ENCODE results near the gene ZFYVE21.
A peak's percentile ranks its signal among the peaks of the same experiment; 100 is the strongest.

The ZFYVE21 gene

DNA sequence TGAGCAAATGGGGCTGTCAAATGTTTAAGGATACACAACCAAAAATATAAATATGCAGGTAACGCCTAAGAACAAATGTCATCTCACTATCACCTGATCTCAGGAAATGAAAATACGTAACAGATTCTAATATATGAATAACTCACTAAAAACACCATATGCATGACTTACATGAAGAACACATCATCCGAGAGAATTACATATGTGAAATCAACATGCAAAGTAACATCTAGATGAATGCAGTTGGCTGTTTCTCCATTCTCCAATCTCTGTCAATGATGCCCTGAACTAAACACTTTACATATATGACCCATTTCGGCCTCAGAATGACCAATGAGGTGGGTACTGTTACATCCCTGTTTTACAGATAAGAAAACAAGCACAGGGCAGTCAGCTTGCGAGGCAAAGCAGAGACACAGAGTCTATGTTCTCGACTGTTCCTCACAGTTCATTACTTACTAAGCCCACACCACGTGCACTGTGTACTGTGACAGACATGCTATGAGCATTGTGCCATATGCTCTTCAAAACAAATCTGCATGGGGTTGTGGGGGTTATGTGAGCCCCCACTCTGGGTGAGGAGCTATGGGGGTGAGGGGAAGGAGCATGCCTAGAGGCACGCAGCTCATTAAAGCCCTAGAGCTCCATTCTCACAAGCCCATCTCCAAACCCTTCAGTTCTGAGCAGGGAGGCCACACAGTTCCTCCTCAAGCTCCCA is 42.6 kb downstream of the ZFYVE21 start:
- in situ Hi-C loops (cut with MboI; ENCODE audit: low sequenced_read_pairs, unreplicated experiment), result no loop called here
- TF ChIP-seq, protein P1, sequence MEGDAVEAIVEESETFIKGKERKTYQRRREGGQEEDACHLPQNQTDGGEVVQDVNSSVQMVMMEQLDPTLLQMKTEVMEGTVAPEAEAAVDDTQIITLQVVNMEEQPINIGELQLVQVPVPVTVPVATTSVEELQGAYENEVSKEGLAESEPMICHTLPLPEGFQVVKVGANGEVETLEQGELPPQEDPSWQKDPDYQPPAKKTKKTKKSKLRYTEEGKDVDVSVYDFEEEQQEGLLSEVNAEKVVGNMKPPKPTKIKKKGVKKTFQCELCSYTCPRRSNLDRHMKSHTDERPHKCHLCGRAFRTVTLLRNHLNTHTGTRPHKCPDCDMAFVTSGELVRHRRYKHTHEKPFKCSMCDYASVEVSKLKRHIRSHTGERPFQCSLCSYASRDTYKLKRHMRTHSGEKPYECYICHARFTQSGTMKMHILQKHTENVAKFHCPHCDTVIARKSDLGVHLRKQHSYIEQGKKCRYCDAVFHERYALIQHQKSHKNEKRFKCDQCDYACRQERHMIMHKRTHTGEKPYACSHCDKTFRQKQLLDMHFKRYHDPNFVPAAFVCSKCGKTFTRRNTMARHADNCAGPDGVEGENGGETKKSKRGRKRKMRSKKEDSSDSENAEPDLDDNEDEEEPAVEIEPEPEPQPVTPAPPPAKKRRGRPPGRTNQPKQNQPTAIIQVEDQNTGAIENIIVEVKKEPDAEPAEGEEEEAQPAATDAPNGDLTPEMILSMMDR (IDR thresholded peaks at IDR 0.05; ENCODE audit: borderline replicate concordance, control extremely low read depth, extremely low read depth, insufficient read depth, missing control alignments), result no peak
- no peak for DNase-seq (ENCODE audit: low spot score)

DNA sequence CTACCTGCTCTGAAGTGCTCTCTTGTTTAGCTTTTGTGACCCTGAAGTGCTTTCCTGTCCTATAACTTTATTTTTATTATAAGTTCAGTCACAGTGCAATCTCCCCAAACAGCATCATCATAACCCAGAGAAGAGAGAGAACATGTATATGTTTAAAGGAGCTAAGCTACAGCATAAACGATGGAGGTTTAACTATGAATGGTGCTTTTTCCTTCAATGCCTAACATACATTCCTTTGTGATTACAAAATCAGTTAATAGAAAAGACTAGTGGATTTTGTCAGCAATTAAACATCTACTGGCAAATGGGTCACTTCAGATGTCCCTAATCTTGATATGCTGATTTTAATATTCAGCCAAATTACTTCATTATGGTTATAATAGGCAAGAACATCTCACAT is 46.4 kb downstream of the ZFYVE21 start:
- TF ChIP-seq, protein P1 (IDR thresholded peaks at IDR 0.05; ENCODE audit: borderline replicate concordance, control extremely low read depth, extremely low read depth, insufficient read depth, missing control alignments), result no peak
- in situ Hi-C loops (cut with MboI; ENCODE audit: low sequenced_read_pairs, unreplicated experiment), result no loop called here
- no peak for DNase-seq (ENCODE audit: low spot score)

DNA sequence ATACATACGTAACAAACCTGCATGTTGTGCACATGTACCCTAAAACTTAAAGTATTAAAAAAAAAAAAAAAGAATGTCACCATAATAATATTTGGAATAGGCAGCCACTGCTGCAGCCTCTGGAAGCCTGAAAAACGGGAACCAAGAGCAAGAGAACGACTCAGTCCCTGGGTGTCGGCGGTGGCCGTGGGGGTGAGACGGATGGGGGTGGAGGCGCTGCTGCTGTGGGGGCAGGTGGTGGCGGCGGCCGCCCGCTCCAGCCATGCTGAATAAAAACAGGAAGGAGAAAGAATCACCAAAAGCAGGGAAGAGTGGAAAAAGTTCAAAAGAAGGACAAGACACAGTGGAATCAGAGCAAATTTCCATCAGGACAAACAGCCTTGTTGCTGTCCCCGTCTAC is 46.9 kb downstream of the ZFYVE21 start:
- in situ Hi-C loops (cut with MboI; ENCODE audit: low sequenced_read_pairs, unreplicated experiment), result no loop called here
- no peak for DNase-seq (ENCODE audit: low spot score)

DNA sequence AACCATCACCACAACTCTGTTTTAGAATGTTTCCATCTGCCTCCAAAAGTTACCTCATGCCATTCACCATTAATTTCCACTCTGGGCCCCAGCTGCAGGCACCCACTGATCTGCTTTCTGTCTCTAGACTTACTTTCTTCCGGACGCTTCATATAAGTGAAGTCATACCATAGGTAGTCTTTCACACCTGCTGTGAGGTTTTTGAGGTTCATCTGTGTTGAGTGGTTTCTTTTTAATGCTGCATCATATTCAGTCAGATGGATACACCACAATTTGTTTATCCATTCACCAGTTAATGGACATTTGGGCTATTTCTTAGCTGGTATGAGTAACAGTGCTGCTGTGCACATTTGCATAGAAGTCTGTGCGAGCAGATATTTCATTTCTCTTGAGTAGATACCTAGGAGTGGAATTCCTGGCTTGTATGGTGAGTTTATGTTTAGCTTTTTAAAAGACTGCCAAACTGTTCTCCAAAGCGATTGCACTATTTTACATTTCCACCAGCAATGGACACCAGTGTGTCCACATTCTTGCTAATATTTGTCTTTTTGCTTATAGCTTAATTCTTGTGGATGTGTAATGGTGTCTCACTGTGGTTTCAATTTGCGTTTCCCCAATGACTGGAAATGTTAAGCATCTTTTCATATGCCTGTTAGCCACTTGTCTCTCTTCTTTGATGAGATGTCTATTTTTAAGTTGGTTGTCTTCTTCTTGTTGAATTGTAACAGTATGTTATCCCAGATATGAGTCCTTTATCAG is 48.3 kb downstream of the ZFYVE21 start:
- DNase-seq (ENCODE audit: low spot score), result peak; percentile 53
- in situ Hi-C loops (cut with MboI; ENCODE audit: low sequenced_read_pairs, unreplicated experiment), result no loop called here
- TF ChIP-seq, protein P1 (IDR thresholded peaks at IDR 0.05; ENCODE audit: borderline replicate concordance, control extremely low read depth, extremely low read depth, insufficient read depth, missing control alignments), result no peak

More for the DNA sequence above, 46.9 kb downstream of the ZFYVE21 start:
- TF ChIP-seq, protein P1 (IDR thresholded peaks at IDR 0.05; ENCODE audit: borderline replicate concordance, control extremely low read depth, extremely low read depth, insufficient read depth, missing control alignments), result no peak

DNA sequence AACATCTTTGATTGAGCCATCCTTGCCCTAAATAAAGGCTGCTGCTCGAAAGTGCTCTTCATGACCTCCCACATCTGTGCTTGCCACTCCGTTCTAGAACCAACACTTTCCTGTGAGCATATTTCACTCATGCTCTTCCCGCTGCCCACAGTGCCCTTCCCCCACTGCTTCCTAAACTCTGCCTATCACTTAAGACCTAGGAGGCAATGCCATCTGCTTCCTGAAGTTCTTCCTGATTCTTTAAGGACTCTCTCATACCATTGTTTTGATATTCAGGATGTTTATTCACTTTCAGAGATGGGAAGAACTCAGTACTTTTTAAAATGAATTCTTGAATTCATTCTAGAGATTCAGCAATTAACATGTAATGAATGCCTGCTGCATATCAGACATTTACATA is 49.9 kb downstream of the ZFYVE21 start:
- TF ChIP-seq, protein P1 (IDR thresholded peaks at IDR 0.05; ENCODE audit: borderline replicate concordance, control extremely low read depth, extremely low read depth, insufficient read depth, missing control alignments), result no peak
- no peak for DNase-seq (ENCODE audit: low spot score)
- in situ Hi-C loops (cut with MboI; ENCODE audit: low sequenced_read_pairs, unreplicated experiment), result no loop called here

DNA sequence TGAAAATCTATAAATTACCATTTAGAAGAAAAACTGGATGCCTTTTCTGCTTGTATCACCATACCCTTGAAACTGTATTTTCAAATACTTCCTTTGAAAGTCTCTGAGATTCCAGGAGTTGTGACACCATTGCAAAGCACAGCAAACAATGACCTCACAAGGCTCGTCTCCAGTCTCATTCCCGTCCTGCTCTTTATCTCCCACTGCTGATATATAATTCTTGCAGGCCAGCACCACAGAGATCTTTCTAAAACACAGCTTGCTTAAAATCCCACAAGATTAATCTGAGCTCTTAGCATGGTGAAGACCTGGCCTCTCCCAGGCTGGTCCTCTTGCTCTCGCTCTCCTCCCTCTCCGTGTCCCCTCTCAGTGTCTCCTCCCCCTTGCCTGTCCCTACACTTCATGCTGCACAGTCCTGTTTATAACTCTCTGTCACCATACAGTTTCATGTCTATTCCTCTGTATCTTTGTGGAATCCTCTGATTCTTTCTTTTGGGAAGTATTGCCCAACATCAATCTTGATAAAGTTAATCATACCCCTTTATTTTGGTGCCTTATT is 51.8 kb downstream of the ZFYVE21 start:
- in situ Hi-C loops (cut with MboI; ENCODE audit: low sequenced_read_pairs, unreplicated experiment), result no loop called here
- TF ChIP-seq, protein P1 (IDR thresholded peaks at IDR 0.05; ENCODE audit: borderline replicate concordance, control extremely low read depth, extremely low read depth, insufficient read depth, missing control alignments), result no peak
- DNase-seq (ENCODE audit: low spot score), result no peak
